Left ventricle myocardium inferior (tissue), 1 donor: ENCODE results near the gene USP8. TPM values are rescaled to one million over a fixed set of nuclear protein-coding genes. Genes with fewer than 3 reads are reported as not detected.

ENCODE experiments used
- DNase-seq: peaks from one replicate; pipeline ENCODE4 v3.0.0-alpha.2; 2020
- H3K27ac ChIP-seq: fragments of 200-600 bp; replicated peaks from 2 replicates; pipeline ENCODE4 v1.8.0; 2021
- H3K27me3 ChIP-seq: fragments of 200-600 bp; 2 replicates; pipeline ENCODE4 v1.8.0; 2021; ENCODE audit warnings: low read depth
- H3K36me3 ChIP-seq: fragments of 200-600 bp; 2 replicates; pipeline ENCODE4 v1.8.0; 2021
- H3K4me1 ChIP-seq: fragments of 200-600 bp; 2 replicates; pipeline ENCODE4 v1.8.0; 2021
- H3K4me3 ChIP-seq: fragments of 200-600 bp; 2 replicates; pipeline ENCODE4 v1.8.0; 2021; ENCODE audit warnings: mild to moderate bottlenecking, moderate library complexity
- H3K9me3 ChIP-seq: fragments of 200-600 bp; replicated peaks from 2 replicates; pipeline ENCODE4 v1.8.0; 2021
- CTCF ChIP-seq: fragments of 200-600 bp; IDR thresholded peaks from 2 replicates; pipeline ENCODE4 v1.8.0; 2021; ENCODE audit warnings: antibody characterized with exemption, mild to moderate bottlenecking, borderline replicate concordance
- intact Hi-C: fragments of 100-400 bp; cut with micrococcal nuclease; formaldehyde crosslinking; loops from one replicate; pipeline ENCODE4 v1.11.0; 2022
- total RNA-seq: library from RNA; stranded (reverse); fragmentation: NEBNext Ultra II Directional; extraction: Animal tissue kit (Norgen Biotek cat#: 25700); gene quantifications from one replicate; pipeline ENCODE4 v1.2.1, GENCODE V29; 2021
- donor health status: DM: no; HTN: yes; CAD: no; lungs with severe emphysema.

The USP8 gene
- total RNA-seq, 1 donor from 2014 or later = 43.9 TPM

- H3K27me3 ChIP-seq = no peaks in the 10 kb centered on the region
- H3K4me1 ChIP-seq = no peaks in the 10 kb centered on the region
- H3K27ac ChIP-seq = no peak overlapping the region
- H3K36me3 ChIP-seq = no peaks in the 10 kb centered on the region
- no peak overlapping the region for H3K4me3 ChIP-seq
- intact Hi-C loops = no loop called here
- DNase-seq = no peak
- no peak for TF ChIP-seq CTCF
- no peaks in the 10 kb centered on the region for H3K9me3 ChIP-seq
These were observed 125.1 kb downstream of the USP8 start for GRCh38 chr15:50549326-50549725.

- Histone ChIP-seq H3K9me3 (no peaks in the 10 kb centered on the region), H3K4me3 (no peak overlapping the region), H3K4me1 (no peaks in the 10 kb centered on the region), H3K27me3 (no peaks in the 10 kb centered on the region), H3K36me3 (peaks cover 2% of the 10 kb centered on the region), H3K27ac (no peak overlapping the region)
- intact Hi-C loops = no loop called here
- no peak for DNase-seq
- no peak for TF ChIP-seq CTCF
These were observed 128.0 kb downstream of the USP8 start for GRCh38 chr15:50552238-50552637.

GRCh38 chr15:50556642-50557371 lies 132.6 kb downstream of the USP8 start:
- no peak for TF ChIP-seq CTCF
- intact Hi-C loops = no loop called here

GRCh38 chr15:50558012-50558411 lies 133.8 kb downstream of the USP8 start:
- no peak for DNase-seq
- Histone ChIP-seq H3K27me3 (no peaks in the 10 kb centered on the region), H3K27ac (no peak overlapping the region), H3K4me1 (no peaks in the 10 kb centered on the region), H3K4me3 (no peak overlapping the region), H3K36me3 (peaks cover 56% of the 10 kb centered on the region), H3K9me3 (no peaks in the 10 kb centered on the region)
- no peak for TF ChIP-seq CTCF
- intact Hi-C loops = no loop called here

More at GRCh38 chr15:50556642-50557371, 132.6 kb downstream of the USP8 start:
- Histone ChIP-seq H3K27ac (no peak overlapping the region), H3K4me3 (no peak overlapping the region), H3K36me3 (peaks cover 44% of the 10 kb centered on the region), H3K4me1 (no peaks in the 10 kb centered on the region), H3K27me3 (no peaks in the 10 kb centered on the region), H3K9me3 (no peaks in the 10 kb centered on the region)
- DNase-seq = no peak

- TF ChIP-seq CTCF = no peak
- H3K9me3 ChIP-seq = no peaks in the 10 kb centered on the region
- H3K27ac ChIP-seq = no peak overlapping the region
- H3K4me1 ChIP-seq = no peaks in the 10 kb centered on the region
- H3K27me3 ChIP-seq = no peaks in the 10 kb centered on the region
- no peak for DNase-seq
- intact Hi-C loops = no loop called here
- H3K4me3 ChIP-seq = no peak overlapping the region
- H3K36me3 ChIP-seq = peaks cover 91% of the 10 kb centered on the region
These were observed 138.8 kb downstream of the USP8 start for GRCh38 chr15:50562735-50563640.
